ENCODE results near the gene GRM8. TPM values are rescaled to one million over a fixed set of nuclear protein-coding genes. Genes with fewer than 3 reads are reported as not detected.

GRM8 gene
- total RNA-seq, 4 donors from 2014 or later, result not detected

- Histone ChIP-seq H3K9me3 (no peaks in the 10 kb centered on the region), H3K36me3 (no peaks in the 10 kb centered on the region), H3K4me3 (no peak overlapping the region), H3K27ac (no peak overlapping the region), H3K4me1 (no peaks in the 10 kb centered on the region), H3K27me3 (no peaks in the 10 kb centered on the region)
- WGBS, result 14% methylated on average over 3 of the region's 3 CpGs
- no peak for DNase-seq (ENCODE audit: low spot score in 2 of 2)
- TF ChIP-seq EP300 (IDR thresholded peaks at IDR 0.05) (no peak), POLR2AphosphoS5 (IDR thresholded peaks at IDR 0.05) (no peak), CTCF (IDR thresholded peaks at IDR 0.05) (no peak), POLR2A (IDR thresholded peaks at IDR 0.05) (no peak)
Observed at GRCh38 chr7:126803060-126803665, 449.6 kb downstream of the GRM8 start.

DNA sequence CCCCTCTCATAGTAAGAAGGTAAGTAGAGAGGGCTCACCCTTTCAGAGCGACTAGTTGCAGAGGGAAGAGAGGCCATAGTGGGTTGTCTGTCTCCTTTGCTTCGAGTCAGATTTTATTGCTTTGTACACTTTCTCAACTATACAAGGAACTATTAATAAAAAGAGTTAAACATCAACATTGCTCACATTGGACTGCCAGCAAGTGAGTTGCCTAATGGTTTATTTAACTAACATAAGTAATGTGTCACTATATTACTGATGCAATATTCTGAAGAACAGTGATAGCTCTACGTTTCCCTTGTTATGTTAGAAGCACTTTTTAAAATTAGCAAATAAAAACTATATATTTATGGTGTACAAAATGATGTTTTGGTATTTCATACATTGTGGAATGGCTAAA is 451.0 kb downstream of the GRM8 start:
- DNase-seq (ENCODE audit: low spot score in 2 of 2), result no peak
- no peak overlapping the region for H3K4me3 ChIP-seq
- H3K27ac ChIP-seq, result no peak overlapping the region
- H3K9me3 ChIP-seq, result no peaks in the 10 kb centered on the region
- TF ChIP-seq POLR2AphosphoS5 (IDR thresholded peaks at IDR 0.05), result no peak
- WGBS, result 73% methylated on average over 3 of the region's 3 CpGs
- no peaks in the 10 kb centered on the region for H3K36me3 ChIP-seq
- H3K27me3 ChIP-seq, result no peaks in the 10 kb centered on the region
- no peaks in the 10 kb centered on the region for H3K4me1 ChIP-seq

GRCh38 chr7:126799541-126799940 is 453.2 kb downstream of the GRM8 start:
- TF ChIP-seq CTCF (IDR thresholded peaks at IDR 0.05) (no peak), EP300 (IDR thresholded peaks at IDR 0.05) (no peak), POLR2A (IDR thresholded peaks at IDR 0.05) (no peak), POLR2AphosphoS5 (IDR thresholded peaks at IDR 0.05) (no peak)
- no peaks in the 10 kb centered on the region for H3K4me1 ChIP-seq
- H3K27ac ChIP-seq, result no peak overlapping the region
- H3K9me3 ChIP-seq, result no peaks in the 10 kb centered on the region
- WGBS, result 94% methylated on average over 1 of the region's 1 CpG
- no peak overlapping the region for H3K4me3 ChIP-seq
- H3K27me3 ChIP-seq, result no peaks in the 10 kb centered on the region
- no peaks in the 10 kb centered on the region for H3K36me3 ChIP-seq
- DNase-seq (ENCODE audit: low spot score in 2 of 2), result no peak

DNA sequence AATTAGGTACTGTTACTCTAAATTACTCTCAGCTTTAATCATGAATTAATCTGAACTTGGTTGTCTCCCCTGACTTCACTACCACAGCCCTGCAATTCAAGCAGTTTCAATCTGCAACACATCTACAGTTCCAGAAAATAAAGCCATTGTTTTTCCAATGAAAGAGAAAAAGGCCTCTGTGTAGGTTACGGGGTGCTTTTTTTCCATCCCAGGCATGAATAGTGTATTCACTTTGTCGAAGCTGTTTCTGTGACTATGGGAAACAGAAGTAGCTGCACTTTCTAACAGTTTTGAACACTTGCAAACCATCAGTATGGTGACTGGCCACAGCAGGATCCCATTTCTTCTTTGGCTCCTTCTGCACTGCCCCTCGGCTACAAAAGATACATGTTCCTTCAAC is 460.2 kb downstream of the GRM8 start:
- no peak for DNase-seq (ENCODE audit: low spot score in 2 of 2)
- WGBS, result 66% methylated on average over 3 of the region's 3 CpGs
- H3K4me1 ChIP-seq, result no peaks in the 10 kb centered on the region
- no peak overlapping the region for H3K4me3 ChIP-seq
- H3K36me3 ChIP-seq, result no peaks in the 10 kb centered on the region
- no peak for TF ChIP-seq POLR2A (IDR thresholded peaks at IDR 0.05)
- TF ChIP-seq CTCF (IDR thresholded peaks at IDR 0.05), result no peak
- no peak for TF ChIP-seq POLR2AphosphoS5 (IDR thresholded peaks at IDR 0.05)
- no peak for TF ChIP-seq EP300 (IDR thresholded peaks at IDR 0.05)
- no peaks in the 10 kb centered on the region for H3K9me3 ChIP-seq
- no peaks in the 10 kb centered on the region for H3K27me3 ChIP-seq
- H3K27ac ChIP-seq, result no peak overlapping the region

- Histone ChIP-seq H3K27ac (no peak overlapping the region), H3K4me3 (no peak overlapping the region), H3K36me3 (no peaks in the 10 kb centered on the region), H3K4me1 (no peaks in the 10 kb centered on the region), H3K9me3 (no peaks in the 10 kb centered on the region), H3K27me3 (no peaks in the 10 kb centered on the region)
- no peak for TF ChIP-seq POLR2A (IDR thresholded peaks at IDR 0.05)
- no peak for TF ChIP-seq CTCF (IDR thresholded peaks at IDR 0.05)
- no peak for TF ChIP-seq POLR2AphosphoS5 (IDR thresholded peaks at IDR 0.05)
- no peak for TF ChIP-seq EP300 (IDR thresholded peaks at IDR 0.05)
- no peak for DNase-seq (ENCODE audit: low spot score in 2 of 2)
Observed at GRCh38 chr7:126791306-126791705, 461.4 kb downstream of the GRM8 start.

GRCh38 chr7:126790763-126791162 is 462.0 kb downstream of the GRM8 start:
- no peak for DNase-seq (ENCODE audit: low spot score in 2 of 2)
- TF ChIP-seq CTCF (IDR thresholded peaks at IDR 0.05), result no peak
- TF ChIP-seq POLR2AphosphoS5 (IDR thresholded peaks at IDR 0.05), result no peak
- no peak for TF ChIP-seq EP300 (IDR thresholded peaks at IDR 0.05)
- no peak for TF ChIP-seq POLR2A (IDR thresholded peaks at IDR 0.05)
- Histone ChIP-seq H3K27me3 (no peaks in the 10 kb centered on the region), H3K9me3 (no peaks in the 10 kb centered on the region), H3K4me1 (no peaks in the 10 kb centered on the region), H3K27ac (no peak overlapping the region), H3K36me3 (no peaks in the 10 kb centered on the region), H3K4me3 (no peak overlapping the region)
- WGBS, result 83% methylated on average over 4 of the region's 4 CpGs

Data from suprapubic skin (tissue), 4 donors.